NOMO-1 (cell line): Measurements from ENCODE around the gene FAAP100.

Source experiments
- DNase-seq, 2 experiments: peaks; one replicate each; lab custom pipeline; 2025; ENCODE audit not compliant: unreplicated experiment in 2 of 2; lab: John Stamatoyannopoulos, UW

Gene FAAP100

DNA sequence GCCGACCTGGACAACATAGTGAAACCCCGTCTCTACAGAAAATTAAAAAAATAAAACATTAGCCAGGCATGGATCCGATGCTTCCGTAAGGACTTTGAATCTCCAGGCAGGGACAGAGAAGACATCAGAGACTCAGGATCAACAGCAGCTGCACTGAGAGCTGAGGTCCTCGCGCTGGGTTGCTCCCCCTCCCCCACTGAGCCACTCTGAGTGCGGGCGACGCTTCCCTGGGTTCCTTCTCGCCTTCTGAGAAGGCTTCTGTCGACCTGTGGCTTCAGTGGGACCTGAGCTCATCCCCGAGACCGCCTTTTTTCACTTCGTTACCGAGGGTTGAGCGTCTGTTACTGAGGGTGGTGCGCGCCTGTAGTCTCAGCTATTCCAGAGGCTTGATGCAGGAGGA lies 60.0 kb downstream of the FAAP100 start:
- no peak for DNase-seq

DNA sequence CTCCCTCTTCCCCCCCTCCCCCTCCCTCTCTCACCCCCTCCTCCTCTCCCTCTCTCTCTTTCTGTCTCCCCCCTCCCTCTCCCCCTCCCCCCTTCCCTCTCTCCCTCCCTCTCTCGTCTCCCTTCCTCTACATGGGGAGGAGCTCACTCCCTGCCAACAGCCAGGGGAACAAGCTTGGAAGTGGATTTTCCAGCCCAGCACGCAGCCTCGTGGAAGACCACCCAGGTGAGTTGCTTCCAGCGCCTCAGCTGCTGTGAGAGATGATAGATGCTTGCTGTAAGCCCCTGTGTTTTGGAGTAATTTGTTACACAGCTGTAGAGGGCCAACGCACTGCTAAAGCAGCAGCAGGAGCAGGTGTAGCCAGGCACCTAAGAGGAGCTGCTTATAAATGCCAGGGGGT lies 60.4 kb downstream of the FAAP100 start:
- no peak for DNase-seq

DNA sequence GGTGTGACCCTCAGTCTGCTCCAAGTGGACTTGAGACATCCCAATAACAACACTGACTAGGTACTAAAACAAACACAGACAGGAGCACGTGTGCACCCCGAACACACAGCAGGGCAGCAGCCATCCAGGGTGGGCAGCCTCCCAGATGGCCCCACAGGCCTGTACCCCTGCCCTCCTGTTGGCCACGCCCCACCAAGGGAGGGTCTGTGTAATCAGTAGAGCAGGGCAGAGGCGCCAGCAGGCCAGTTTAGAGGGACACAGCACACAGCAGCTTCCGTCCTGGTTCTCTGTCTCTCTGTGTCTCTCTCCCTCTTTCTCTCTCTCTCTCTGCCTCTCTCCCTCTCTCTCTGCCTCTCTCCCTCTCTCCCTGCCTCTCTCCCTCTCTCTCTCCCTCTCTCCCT lies 61.0 kb downstream of the FAAP100 start:
- no peak for DNase-seq

DNA sequence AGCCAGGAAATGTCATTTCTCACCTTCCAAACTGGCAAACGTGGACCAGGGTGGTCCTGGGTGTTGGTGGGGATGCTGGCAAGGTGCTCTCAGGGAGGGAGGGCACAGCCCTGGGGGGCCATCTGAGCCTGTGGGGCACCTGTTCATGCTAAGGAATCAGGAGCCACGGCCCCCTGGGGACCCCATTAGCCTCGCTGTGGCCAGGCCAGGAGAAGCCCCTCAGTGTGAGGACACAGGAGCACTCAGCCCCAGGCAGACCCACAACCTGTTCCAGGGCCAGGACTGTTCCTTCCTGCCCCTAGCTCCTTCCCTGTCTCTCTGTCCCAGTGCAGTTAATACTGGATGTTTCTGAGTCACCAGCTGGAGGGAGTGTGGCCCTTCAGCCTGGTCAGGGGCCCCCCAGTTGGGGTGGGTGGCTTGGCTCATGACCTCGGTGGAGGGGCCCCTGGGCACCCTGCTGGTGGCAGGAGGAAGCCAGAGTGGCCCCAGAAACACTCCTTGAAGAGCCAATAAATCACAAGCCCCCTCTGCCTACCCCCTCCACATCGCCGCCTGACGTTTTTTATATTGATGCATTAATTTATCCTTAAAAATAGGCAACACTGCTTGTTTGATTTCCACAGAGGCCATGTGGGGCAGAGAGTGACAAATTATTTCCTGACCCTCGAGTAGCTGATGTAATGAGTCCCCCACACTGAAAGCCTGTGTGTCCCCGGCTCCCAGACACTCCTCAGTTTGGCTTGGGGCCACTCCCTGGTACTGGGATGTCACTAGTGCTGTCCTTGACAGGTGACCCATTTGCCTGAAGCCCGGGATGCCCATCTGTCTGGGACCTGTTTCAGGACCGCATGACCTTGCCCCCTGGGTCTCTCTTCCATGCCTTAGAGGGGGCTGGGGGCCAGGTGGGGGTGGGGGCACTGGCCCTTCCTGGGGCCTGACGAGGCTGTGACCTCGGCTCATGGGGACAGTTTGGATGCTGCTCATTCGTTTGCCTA lies 61.9 kb downstream of the FAAP100 start:
- DNase-seq: no peak
